Measurements from ENCODE around the gene KMT2E. TPM values are rescaled to one million over a fixed set of nuclear protein-coding genes. Genes with fewer than 3 reads are reported as not detected.

Gene KMT2E
- total RNA-seq, 1 experiment from 2014 or later, result 63.1 TPM

DNA sequence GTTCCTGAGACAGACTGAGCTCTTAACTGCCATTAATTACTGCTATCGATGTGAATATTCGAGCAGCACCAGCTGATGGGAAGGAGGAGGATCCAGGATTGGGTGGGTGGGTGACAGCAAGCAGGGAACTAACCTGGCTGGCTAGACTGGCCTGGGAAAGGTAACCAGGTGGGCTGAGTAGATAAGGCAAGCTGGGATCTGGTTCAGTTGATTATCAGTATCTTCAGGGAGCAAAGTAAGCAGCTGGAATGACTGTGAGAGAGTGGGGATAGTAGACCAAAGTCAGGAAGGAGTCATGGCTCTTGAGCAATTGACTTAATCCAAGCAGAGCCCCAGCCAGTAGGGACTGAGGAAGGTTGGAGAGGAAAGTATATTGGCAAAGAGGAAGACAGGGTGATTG is 46.9 kb upstream of the KMT2E start:
- CTCF ChIA-PET, result no interaction called here

DNA sequence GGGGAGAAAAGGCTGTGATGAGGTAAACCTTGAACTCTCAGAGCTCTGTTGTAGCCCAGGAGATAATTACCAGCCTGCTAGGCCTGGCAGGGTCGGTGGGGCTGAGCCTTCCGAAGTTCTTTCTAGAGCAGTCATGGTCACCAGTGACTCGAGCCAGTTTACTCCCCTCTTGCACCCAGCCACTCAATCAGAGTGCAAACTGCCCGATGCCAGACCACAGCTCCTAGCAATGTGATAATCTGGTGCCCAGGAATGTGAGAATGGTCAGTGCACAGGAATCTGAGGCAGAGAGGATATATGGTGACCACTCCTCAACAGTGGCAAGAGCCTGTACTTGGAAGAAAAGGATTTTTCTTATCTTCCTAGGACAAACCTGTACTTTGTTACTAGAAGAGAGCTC is 46.4 kb upstream of the KMT2E start:
- Histone ChIP-seq H3K4me1 (peaks cover 5% of the 10 kb centered on the region), H3K4me3 (ENCODE audit: low read depth, low read length) (no peak overlapping the region), H3K9me3 (peaks cover 10% of the 10 kb centered on the region), H3K27me3 (replicated peaks; ENCODE audit: control insufficient read depth, insufficient read depth, low read length) (no peaks in the 10 kb centered on the region), H3K36me3 (ENCODE audit: control insufficient read depth, insufficient read depth, low read length) (no peaks in the 10 kb centered on the region)
- Mint-ChIP-seq H3K9me3 (ENCODE audit: unreplicated experiment) (no peaks in the 10 kb centered on the region), H3K36me3 (ENCODE audit: insufficient read depth, unreplicated experiment) (peaks cover 7% of the 10 kb centered on the region), H3K4me1 (ENCODE audit: low read depth, unreplicated experiment) (peaks cover 13% of the 10 kb centered on the region), H3K27ac (ENCODE audit: unreplicated experiment) (no peak overlapping the region), H3K27me3 (ENCODE audit: insufficient read depth, unreplicated experiment) (no peaks in the 10 kb centered on the region), H3K4me3 (ENCODE audit: unreplicated experiment) (no peak overlapping the region)
- CTCF ChIA-PET, result interaction anchor here (0.9 kb wide), 1 partner anchor 14 kb away, joined by 3 read pairs; no protein-coding TSS in a partner anchor
- TF ChIP-seq, protein P1, sequence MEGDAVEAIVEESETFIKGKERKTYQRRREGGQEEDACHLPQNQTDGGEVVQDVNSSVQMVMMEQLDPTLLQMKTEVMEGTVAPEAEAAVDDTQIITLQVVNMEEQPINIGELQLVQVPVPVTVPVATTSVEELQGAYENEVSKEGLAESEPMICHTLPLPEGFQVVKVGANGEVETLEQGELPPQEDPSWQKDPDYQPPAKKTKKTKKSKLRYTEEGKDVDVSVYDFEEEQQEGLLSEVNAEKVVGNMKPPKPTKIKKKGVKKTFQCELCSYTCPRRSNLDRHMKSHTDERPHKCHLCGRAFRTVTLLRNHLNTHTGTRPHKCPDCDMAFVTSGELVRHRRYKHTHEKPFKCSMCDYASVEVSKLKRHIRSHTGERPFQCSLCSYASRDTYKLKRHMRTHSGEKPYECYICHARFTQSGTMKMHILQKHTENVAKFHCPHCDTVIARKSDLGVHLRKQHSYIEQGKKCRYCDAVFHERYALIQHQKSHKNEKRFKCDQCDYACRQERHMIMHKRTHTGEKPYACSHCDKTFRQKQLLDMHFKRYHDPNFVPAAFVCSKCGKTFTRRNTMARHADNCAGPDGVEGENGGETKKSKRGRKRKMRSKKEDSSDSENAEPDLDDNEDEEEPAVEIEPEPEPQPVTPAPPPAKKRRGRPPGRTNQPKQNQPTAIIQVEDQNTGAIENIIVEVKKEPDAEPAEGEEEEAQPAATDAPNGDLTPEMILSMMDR (IDR thresholded peaks at IDR 0.05; ENCODE audit: insufficient read depth in 1 of 2, low read depth in 1 of 2, low read length in 1 of 2, severe bottlenecking in 1 of 2, unreplicated experiment in 1 of 2), result no peak
- no peak for DNase-seq
- intact Hi-C loops (cut with micrococcal nuclease; ENCODE audit: unreplicated experiment), result no loop called here
- POLR2A ChIA-PET, result no interaction called here
- BruUV-seq (replicated peaks), result no TSS peak

More for the DNA sequence above, 46.9 kb upstream of the KMT2E start:
- Histone ChIP-seq H3K4me1 (peaks cover 4% of the 10 kb centered on the region), H3K4me3 (ENCODE audit: low read depth, low read length) (no peak overlapping the region), H3K36me3 (ENCODE audit: control insufficient read depth, insufficient read depth, low read length) (no peaks in the 10 kb centered on the region), H3K9me3 (peaks cover 10% of the 10 kb centered on the region), H3K27me3 (replicated peaks; ENCODE audit: control insufficient read depth, insufficient read depth, low read length) (no peaks in the 10 kb centered on the region)
- DNase-seq, result no peak
- H3K27ac Mint-ChIP-seq (ENCODE audit: unreplicated experiment), result no peak overlapping the region
- intact Hi-C loops (cut with micrococcal nuclease; ENCODE audit: unreplicated experiment), result no loop called here
- TF ChIP-seq, protein P1 (IDR thresholded peaks at IDR 0.05; ENCODE audit: insufficient read depth in 1 of 2, low read depth in 1 of 2, low read length in 1 of 2, severe bottlenecking in 1 of 2, unreplicated experiment in 1 of 2), result no peak
- POLR2A ChIA-PET, result no interaction called here
- H3K4me3 Mint-ChIP-seq (ENCODE audit: unreplicated experiment), result no peak overlapping the region
- H3K27me3 Mint-ChIP-seq (ENCODE audit: insufficient read depth, unreplicated experiment), result no peaks in the 10 kb centered on the region
- peaks cover 11% of the 10 kb centered on the region for H3K4me1 Mint-ChIP-seq (ENCODE audit: low read depth, unreplicated experiment)
- no TSS peak for BruUV-seq (replicated peaks)
- no peaks in the 10 kb centered on the region for H3K9me3 Mint-ChIP-seq (ENCODE audit: unreplicated experiment)
- peaks cover 7% of the 10 kb centered on the region for H3K36me3 Mint-ChIP-seq (ENCODE audit: insufficient read depth, unreplicated experiment)

DNA sequence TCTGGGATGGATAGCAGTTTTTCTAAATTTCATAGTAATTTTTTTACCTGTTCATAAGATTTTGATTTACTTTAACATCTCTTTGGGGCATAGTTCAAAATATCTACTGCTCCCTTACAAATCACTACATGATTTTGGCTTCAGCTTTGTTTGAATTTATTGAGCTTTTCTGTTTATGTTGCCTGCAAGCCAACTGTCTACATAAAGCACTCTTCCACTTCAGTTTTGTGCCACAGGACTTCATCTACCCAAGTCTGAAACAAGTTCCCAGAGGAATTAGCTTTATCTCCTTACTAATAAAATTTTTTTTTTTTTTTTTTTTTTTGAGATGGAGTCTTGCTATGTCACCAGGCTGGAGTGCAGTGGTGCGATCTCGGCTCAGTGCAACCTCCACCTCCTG is 45.4 kb upstream of the KMT2E start:
- H3K4me3 Mint-ChIP-seq (ENCODE audit: unreplicated experiment), result no peak overlapping the region
- peaks cover 13% of the 10 kb centered on the region for H3K4me1 Mint-ChIP-seq (ENCODE audit: low read depth, unreplicated experiment)
- Histone ChIP-seq H3K9me3 (peaks cover 5% of the 10 kb centered on the region), H3K36me3 (ENCODE audit: control insufficient read depth, insufficient read depth, low read length) (no peaks in the 10 kb centered on the region), H3K27me3 (replicated peaks; ENCODE audit: control insufficient read depth, insufficient read depth, low read length) (no peaks in the 10 kb centered on the region), H3K4me3 (ENCODE audit: low read depth, low read length) (no peak overlapping the region), H3K4me1 (peaks cover 5% of the 10 kb centered on the region)
- no peak overlapping the region for H3K27ac Mint-ChIP-seq (ENCODE audit: unreplicated experiment)
- H3K36me3 Mint-ChIP-seq (ENCODE audit: insufficient read depth, unreplicated experiment), result peaks cover 7% of the 10 kb centered on the region
- TF ChIP-seq, protein P1 (IDR thresholded peaks at IDR 0.05; ENCODE audit: insufficient read depth in 1 of 2, low read depth in 1 of 2, low read length in 1 of 2, severe bottlenecking in 1 of 2, unreplicated experiment in 1 of 2), result no peak
- CTCF ChIA-PET, result no interaction called here
- no peaks in the 10 kb centered on the region for H3K9me3 Mint-ChIP-seq (ENCODE audit: unreplicated experiment)
- DNase-seq, result no peak
- no TSS peak for BruUV-seq (replicated peaks)
- intact Hi-C loops (cut with micrococcal nuclease; ENCODE audit: unreplicated experiment), result no loop called here
- H3K27me3 Mint-ChIP-seq (ENCODE audit: insufficient read depth, unreplicated experiment), result no peaks in the 10 kb centered on the region
- POLR2A ChIA-PET, result interaction anchor here (0.6 kb wide), 1 partner anchor 42 kb away, joined by 3 read pairs; no protein-coding TSS in a partner anchor

Measured in Caco-2 (cell line).